ENCODE data around the gene KLF2. TPM values are rescaled to one million over a fixed set of nuclear protein-coding genes. Genes with fewer than 3 reads are reported as not detected.
A peak's percentile ranks its signal among the peaks of the same experiment; 100 is the strongest.

Gene KLF2
- total RNA-seq, result 1,000 to 10,000 TPM; 1,201 to 1,291 TPM
- 617 TPM for polyA plus RNA-seq (2013, experiment 1 of 2)
- 660 TPM for polyA plus RNA-seq (2013, experiment 2 of 2)
- 0.14 to 1,366 (median 205) reads per million in 172 experiments for total RNA-seq

DNA sequence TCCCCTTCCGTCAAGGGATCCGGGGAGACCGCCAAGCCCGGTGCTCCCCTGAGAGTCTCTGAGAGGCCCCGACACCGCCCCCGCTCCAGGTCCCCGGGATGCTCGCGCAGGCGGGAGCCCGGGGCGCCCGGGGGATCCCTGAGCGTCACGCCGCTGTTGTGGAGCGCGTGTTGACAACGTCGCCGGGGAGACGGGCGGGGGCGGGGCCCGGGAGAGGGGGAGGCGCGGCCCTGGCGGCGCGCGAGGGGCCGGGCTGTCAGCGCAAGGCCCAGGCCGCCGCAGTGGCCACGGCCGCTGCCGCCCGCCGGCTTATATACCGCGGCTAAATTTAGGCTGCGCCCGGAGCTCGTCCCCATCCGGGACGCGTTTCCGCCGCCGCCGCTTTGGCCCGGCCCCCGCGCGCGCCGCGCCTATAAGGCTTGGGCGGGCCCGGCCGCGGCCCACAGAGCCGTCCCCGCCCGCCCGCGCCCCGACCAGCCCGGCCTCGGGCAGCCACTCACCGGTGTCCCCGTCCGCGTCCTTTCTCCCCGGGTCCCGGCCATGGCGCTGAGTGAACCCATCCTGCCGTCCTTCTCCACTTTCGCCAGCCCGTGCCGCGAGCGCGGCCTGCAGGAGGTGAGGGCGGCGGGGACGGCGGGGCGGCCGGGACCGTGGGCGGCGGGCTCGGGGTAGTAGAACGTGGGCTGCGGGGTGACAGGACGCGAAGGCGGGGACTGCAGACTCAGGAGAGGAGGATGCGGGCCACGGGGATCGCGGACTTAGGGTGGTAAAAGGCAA is at the start of gene KLF2:
Gene KLF2, plus strand, starts transcription at position 443 of the 777 bp plus-strand sequence. Its CDS starts 98 bp downstream, at position 541.
- peak within 1 kb of the TSS; percentile 97 for H3K27ac Mint-ChIP-seq
- peaks cover 39% of the 10 kb centered on the region for H3K36me3 ChIP-seq (ENCODE audit: insufficient read depth, low read length)
- H3K27ac ChIP-seq (ENCODE audit: low read depth in 1 of 2, low read length in 2 of 2), result peak within 1 kb of the TSS; percentile 90 to 100
- no peaks in the 10 kb centered on the region for H3K9me3 ChIP-seq (ENCODE audit: control insufficient read depth in 1 of 2, insufficient read depth in 1 of 2, low read length in 2 of 2)
- peaks cover 60% of the 10 kb centered on the region for H3K4me1 Mint-ChIP-seq (ENCODE audit: low read depth)
- DNase-seq, result peak; percentile 91 to 99 (median 94)
- ChIA-PET CTCF (interaction anchor here (1.3 to 3.0 kb wide), 3 partner anchors 41 to 58 kb away, joined by 4 to 16 read pairs (median 7); no protein-coding TSS in a partner anchor), POLR2A (interaction anchor here (0.6 to 31.1 kb wide), 45 partner anchors 8 to 1957 kb away, joined by 3 to 3819 read pairs (median 4); partner anchors contain the start of genes AP1M1, DNAJB1, FAM32A and JUND)
- no peaks in the 10 kb centered on the region for H3K9me3 Mint-ChIP-seq
- no peaks in the 10 kb centered on the region for H3K27me3 ChIP-seq (ENCODE audit: control insufficient read depth in 1 of 2, insufficient read depth in 2 of 2, low read length in 2 of 2)
- peaks cover 47% of the 10 kb centered on the region for H3K36me3 Mint-ChIP-seq (ENCODE audit: low read depth)
- TF ChIP-seq, protein P1, sequence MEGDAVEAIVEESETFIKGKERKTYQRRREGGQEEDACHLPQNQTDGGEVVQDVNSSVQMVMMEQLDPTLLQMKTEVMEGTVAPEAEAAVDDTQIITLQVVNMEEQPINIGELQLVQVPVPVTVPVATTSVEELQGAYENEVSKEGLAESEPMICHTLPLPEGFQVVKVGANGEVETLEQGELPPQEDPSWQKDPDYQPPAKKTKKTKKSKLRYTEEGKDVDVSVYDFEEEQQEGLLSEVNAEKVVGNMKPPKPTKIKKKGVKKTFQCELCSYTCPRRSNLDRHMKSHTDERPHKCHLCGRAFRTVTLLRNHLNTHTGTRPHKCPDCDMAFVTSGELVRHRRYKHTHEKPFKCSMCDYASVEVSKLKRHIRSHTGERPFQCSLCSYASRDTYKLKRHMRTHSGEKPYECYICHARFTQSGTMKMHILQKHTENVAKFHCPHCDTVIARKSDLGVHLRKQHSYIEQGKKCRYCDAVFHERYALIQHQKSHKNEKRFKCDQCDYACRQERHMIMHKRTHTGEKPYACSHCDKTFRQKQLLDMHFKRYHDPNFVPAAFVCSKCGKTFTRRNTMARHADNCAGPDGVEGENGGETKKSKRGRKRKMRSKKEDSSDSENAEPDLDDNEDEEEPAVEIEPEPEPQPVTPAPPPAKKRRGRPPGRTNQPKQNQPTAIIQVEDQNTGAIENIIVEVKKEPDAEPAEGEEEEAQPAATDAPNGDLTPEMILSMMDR (IDR thresholded peaks at IDR 0.05), result no peak
- H3K4me3 ChIP-seq (ENCODE audit: low read length), result peak within 1 kb of the TSS; percentile 98
- ATAC-seq (ENCODE audit: poor library complexity), result peak; percentile 55
- H3K4me3 Mint-ChIP-seq, result peak within 1 kb of the TSS; percentile 83
- H3K27me3 Mint-ChIP-seq, result peaks cover 24% of the 10 kb centered on the region
- intact Hi-C loops (cut with DNase I, micrococcal nuclease), result loop anchor here (1.0 to 5.0 kb wide), 6 partner anchors 42 to 247 kb away; partner anchors contain the start of genes AP1M1 (in 1 of the 2) and TPM4 (in 1 of the 2)
- peaks cover 42% of the 10 kb centered on the region for H3K4me1 ChIP-seq (ENCODE audit: insufficient read depth, low read length)

DNA sequence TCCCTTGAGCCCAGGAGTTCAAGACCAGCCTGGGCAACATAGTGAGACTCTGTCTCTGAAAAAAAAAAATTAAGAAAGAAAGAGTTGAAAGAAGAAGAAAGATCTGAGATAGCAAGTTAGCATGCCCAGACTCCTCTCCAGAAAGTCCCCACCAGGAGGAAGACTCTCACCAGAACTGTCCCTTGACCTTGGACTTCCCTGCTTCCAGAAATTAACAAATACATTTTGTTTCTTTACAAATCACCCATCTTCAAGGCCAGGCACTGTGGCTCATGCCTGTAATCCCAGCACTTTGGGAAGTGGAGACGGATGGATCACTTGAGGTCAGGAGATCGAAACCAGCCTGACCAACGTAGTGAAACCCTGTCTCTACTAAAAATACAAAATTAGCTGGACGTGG is 44.3 kb upstream of the KLF2 start:
- CTCF ChIA-PET, result no interaction called here
- H3K27ac Mint-ChIP-seq, result no peak overlapping the region

DNA sequence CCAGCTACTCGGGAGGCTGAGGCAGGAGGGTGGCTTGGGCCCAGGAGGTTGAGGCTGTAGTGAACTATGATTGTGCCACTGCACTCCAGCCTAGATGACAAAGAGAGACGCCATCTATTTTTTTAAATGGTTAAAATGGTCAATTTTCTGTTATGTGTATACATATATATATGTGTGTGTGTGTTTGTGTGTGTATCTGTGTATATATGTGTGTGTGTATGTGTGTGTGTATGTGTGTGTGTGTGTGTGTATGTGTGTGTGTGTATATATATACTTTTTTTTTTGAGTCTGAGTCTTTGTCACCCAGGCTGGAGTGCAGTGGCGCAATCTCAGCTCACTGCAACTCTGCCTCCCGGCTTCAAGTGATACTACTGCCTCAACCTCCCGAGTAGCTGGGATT is 42.9 kb upstream of the KLF2 start:
- H3K9me3 Mint-ChIP-seq, result no peaks in the 10 kb centered on the region
- H3K27me3 Mint-ChIP-seq, result no peaks in the 10 kb centered on the region
- H3K4me1 ChIP-seq (ENCODE audit: insufficient read depth, low read length), result peaks cover 41% of the 10 kb centered on the region
- H3K27ac ChIP-seq (ENCODE audit: low read depth in 1 of 2, low read length in 2 of 2), result no peak overlapping the region
- CTCF ChIA-PET, result no interaction called here
- no peaks in the 10 kb centered on the region for H3K9me3 ChIP-seq (ENCODE audit: control insufficient read depth in 1 of 2, insufficient read depth in 1 of 2, low read length in 2 of 2)
- H3K27ac Mint-ChIP-seq, result no peak overlapping the region
- POLR2A ChIA-PET, result no interaction called here
- H3K27me3 ChIP-seq (ENCODE audit: control insufficient read depth in 1 of 2, insufficient read depth in 2 of 2, low read length in 2 of 2), result no peaks in the 10 kb centered on the region
- H3K4me1 Mint-ChIP-seq (ENCODE audit: low read depth), result peaks cover 42% of the 10 kb centered on the region
- no peaks in the 10 kb centered on the region for H3K36me3 ChIP-seq (ENCODE audit: insufficient read depth, low read length)
- no peak overlapping the region for H3K4me3 Mint-ChIP-seq
- no peak overlapping the region for H3K4me3 ChIP-seq (ENCODE audit: low read length)
- intact Hi-C loops (cut with DNase I, micrococcal nuclease), result loop anchor here (5.0 kb wide), 1 partner anchor 41 kb away; the partner anchor contains the start of gene KLF2 (in 2 of the 2)
- no peaks in the 10 kb centered on the region for H3K36me3 Mint-ChIP-seq (ENCODE audit: low read depth)
- no peak for DNase-seq
- ATAC-seq (ENCODE audit: poor library complexity), result no peak
- TF ChIP-seq, protein P1 (IDR thresholded peaks at IDR 0.05), result no peak

More for the DNA sequence above, 44.3 kb upstream of the KLF2 start:
- DNase-seq (no peak), ATAC-seq (ENCODE audit: poor library complexity) (no peak)
- Mint-ChIP-seq H3K4me3 (no peak overlapping the region), H3K36me3 (ENCODE audit: low read depth) (no peaks in the 10 kb centered on the region), H3K9me3 (no peaks in the 10 kb centered on the region), H3K4me1 (ENCODE audit: low read depth) (peaks cover 30% of the 10 kb centered on the region), H3K27me3 (no peaks in the 10 kb centered on the region)
- H3K27me3 ChIP-seq (ENCODE audit: control insufficient read depth in 1 of 2, insufficient read depth in 2 of 2, low read length in 2 of 2), result no peaks in the 10 kb centered on the region
- no peaks in the 10 kb centered on the region for H3K36me3 ChIP-seq (ENCODE audit: insufficient read depth, low read length)
- POLR2A ChIA-PET, result no interaction called here
- H3K9me3 ChIP-seq (ENCODE audit: control insufficient read depth in 1 of 2, insufficient read depth in 1 of 2, low read length in 2 of 2), result no peaks in the 10 kb centered on the region
- TF ChIP-seq, protein P1 (IDR thresholded peaks at IDR 0.05), result no peak
- intact Hi-C loops (cut with DNase I, micrococcal nuclease), result loop anchor here (5.0 kb wide), 1 partner anchor 42 kb away; the partner anchor contains the start of gene KLF2 (in 2 of the 2)
- no peak overlapping the region for H3K4me3 ChIP-seq (ENCODE audit: low read length)
- H3K4me1 ChIP-seq (ENCODE audit: insufficient read depth, low read length), result peaks cover 26% of the 10 kb centered on the region
- no peak overlapping the region for H3K27ac ChIP-seq (ENCODE audit: low read depth in 1 of 2, low read length in 2 of 2)
